ENCODE data around the gene OSM.

DNA sequence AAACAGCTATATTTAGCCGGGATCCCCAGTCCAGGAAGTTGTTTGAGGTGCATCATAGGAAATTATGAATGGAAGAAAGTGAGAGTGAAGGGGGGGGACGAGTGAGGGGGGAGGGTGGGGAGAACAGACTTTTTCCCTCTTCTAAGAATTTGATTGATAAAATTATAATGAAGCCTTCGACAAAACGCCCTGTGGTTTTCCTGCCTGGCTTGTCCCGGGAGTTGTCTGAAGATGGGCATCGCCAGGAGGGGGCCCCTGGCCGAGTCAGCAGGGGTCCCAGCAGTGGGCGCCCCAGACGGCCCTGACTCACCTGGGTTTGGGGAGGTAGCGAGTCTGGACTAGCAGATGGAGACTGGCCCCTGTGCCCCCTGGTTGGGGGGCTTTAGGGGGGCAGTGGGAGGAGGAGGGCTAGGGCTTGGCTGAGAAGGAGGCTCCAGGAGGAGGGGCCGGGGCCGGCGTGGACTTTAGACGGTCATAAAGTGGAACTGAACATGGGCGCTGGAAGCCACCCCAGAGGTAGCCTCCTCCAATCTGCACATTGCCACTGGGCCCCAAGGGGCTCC lies 19.8 kb downstream of the OSM start:
- TF ChIP-seq, protein P1, sequence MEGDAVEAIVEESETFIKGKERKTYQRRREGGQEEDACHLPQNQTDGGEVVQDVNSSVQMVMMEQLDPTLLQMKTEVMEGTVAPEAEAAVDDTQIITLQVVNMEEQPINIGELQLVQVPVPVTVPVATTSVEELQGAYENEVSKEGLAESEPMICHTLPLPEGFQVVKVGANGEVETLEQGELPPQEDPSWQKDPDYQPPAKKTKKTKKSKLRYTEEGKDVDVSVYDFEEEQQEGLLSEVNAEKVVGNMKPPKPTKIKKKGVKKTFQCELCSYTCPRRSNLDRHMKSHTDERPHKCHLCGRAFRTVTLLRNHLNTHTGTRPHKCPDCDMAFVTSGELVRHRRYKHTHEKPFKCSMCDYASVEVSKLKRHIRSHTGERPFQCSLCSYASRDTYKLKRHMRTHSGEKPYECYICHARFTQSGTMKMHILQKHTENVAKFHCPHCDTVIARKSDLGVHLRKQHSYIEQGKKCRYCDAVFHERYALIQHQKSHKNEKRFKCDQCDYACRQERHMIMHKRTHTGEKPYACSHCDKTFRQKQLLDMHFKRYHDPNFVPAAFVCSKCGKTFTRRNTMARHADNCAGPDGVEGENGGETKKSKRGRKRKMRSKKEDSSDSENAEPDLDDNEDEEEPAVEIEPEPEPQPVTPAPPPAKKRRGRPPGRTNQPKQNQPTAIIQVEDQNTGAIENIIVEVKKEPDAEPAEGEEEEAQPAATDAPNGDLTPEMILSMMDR (IDR thresholded peaks at IDR 0.05; ENCODE audit: poor library complexity): no peak
- TF ChIP-seq EZH2 (IDR thresholded peaks at IDR 0.05; ENCODE audit: borderline replicate concordance) (no peak), EZH2phosphoT487 (IDR thresholded peaks at IDR 0.05; ENCODE audit: low read depth, severe bottlenecking, unreplicated experiment) (no peak)

Measured in hepatocyte (in vitro differentiated cells).